ENCODE results near the gene TTC34.

DNA sequence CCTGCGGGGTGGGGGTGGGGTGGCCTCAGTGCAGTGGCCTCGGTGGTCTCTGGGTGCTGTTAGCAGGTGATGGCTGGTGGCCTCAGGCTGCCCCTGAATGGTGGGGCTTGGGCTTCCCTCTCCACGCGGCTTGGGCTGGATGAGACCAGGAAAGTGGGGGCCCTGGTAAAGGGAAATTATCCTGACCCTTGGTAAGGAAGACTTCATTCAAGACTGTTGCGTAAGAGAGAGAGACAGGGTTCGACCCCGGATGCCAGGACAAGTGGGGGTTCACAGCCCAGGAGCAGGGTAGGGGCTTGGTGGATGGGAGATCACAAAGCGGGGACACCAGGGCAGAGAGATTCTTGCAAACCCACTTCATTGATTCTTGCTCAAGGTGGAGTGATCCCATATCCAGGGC, 5.5 kb upstream of the TTC34 start:
- TF ChIP-seq POLR2A (IDR thresholded peaks at IDR 0.05; ENCODE audit: low read length) (no peak), GATA1 (IDR thresholded peaks at IDR 0.05; ENCODE audit: low read depth, low read length) (no peak)
